K562 (cell line): ENCODE measurements around the gene ZNF562. TPM values are rescaled to one million over a fixed set of nuclear protein-coding genes. Genes with fewer than 3 reads are reported as not detected.

Experiments
- ATAC-seq: fragments of 200-7000 bp; cut with Tn5 transposase; 3 replicates; pipeline ENCODE4 v1.9.1; 2020; ENCODE audit warnings: moderate library complexity
- BruUV-seq: library from RNA; stranded (reverse); fragments of 400-500 nt; replicated peaks from 2 replicates; lab custom pipeline; 2021; lab: Mats Ljungman, UMichigan
- CTCF ChIA-PET: fragments of 300-600 bp; formaldehyde crosslinking; extraction: SDS; loops from one replicate; lab custom pipeline; 2021; ENCODE audit warnings: low intra/inter-chr PET ratio; lab: Yijun Ruan, JAX
- POLR2A ChIA-PET: fragments of 300-600, 350-650 bp; sonication (Branson Sonifier 250); formaldehyde crosslinking; extraction: SDS; loops from one replicate; lab custom pipeline; 2021; ENCODE audit warnings: antibody characterized with exemption, inconsistent platforms; lab: Yijun Ruan, JAX
- DNase-seq, 4 experiments: peaks; one replicate each; pipeline versions ENCODE4 v3.0.0 to v3.0.0-alpha.2; 2011 to 2018; ENCODE audit warnings: low spot score in 3 of 4, mixed read lengths in 3 of 4; ENCODE audit errors: extremely low read depth in 1 of 4
- FAIRE-seq: peaks from 2 replicates; lab custom pipeline; 2011; peaks lifted over from hg19 to GRCh38; lab: Jason Lieb, UNC
- H2AFZ ChIP-seq: 2 replicates; pipeline ENCODE4 v1.6.0; 2011; ENCODE audit warnings: low read depth, low read length, control low read depth, inconsistent platforms
- H3K27ac ChIP-seq: fragments of 200-600 bp; 3 replicates; pipeline ENCODE4 v1.8.0; 2011; ENCODE audit warnings: low read depth, mild to moderate bottlenecking, control low read depth, inconsistent platforms, low read length, moderate library complexity, mixed read lengths; ENCODE audit errors: extremely low read depth
- H3K27me3 ChIP-seq, 2 experiments: fragments of 300-600 bp in 1 of 2; 2 replicates in 1 of 2; 3 replicates in 1 of 2; pipeline versions ENCODE4 v1.6.0 to v1.8.0; 2011; ENCODE audit warnings: inconsistent platforms in 2 of 2, low read length in 2 of 2, mild to moderate bottlenecking in 1 of 2, mixed read lengths in 1 of 2, moderate library complexity in 1 of 2; ENCODE audit not compliant: control insufficient read depth in 2 of 2, insufficient read depth in 2 of 2
- H3K36me3 ChIP-seq: fragments of 300-600 bp; 3 replicates; pipeline ENCODE4 v1.8.0; 2011; ENCODE audit warnings: mild to moderate bottlenecking, low read length, inconsistent platforms; ENCODE audit not compliant: control insufficient read depth, insufficient read depth
- H3K4me1 ChIP-seq, 2 experiments: fragments of 200-600 bp in 1 of 2; replicated peaks in 1 of 2; 2 replicates in 1 of 2; 3 replicates in 1 of 2; pipeline versions ENCODE4 v1.5.1 to v1.8.0; 2011; ENCODE audit warnings: inconsistent platforms in 2 of 2, low read length in 2 of 2, mild to moderate bottlenecking in 1 of 2, mixed read lengths in 1 of 2, moderate library complexity in 1 of 2; ENCODE audit not compliant: control insufficient read depth in 2 of 2, insufficient read depth in 2 of 2
- H3K4me2 ChIP-seq: 2 replicates; pipeline ENCODE4 v1.6.1; 2011; ENCODE audit warnings: low read length, control low read depth, inconsistent platforms, mixed read lengths; ENCODE audit not compliant: insufficient read depth
- H3K4me3 ChIP-seq: fragments of 200-600 bp; sonication (generic), shearing (Covaris generic); 2 replicates; pipeline ENCODE4 v1.5.1; 2016; ENCODE audit warnings: control low read depth, inconsistent platforms
- H3K79me2 ChIP-seq: fragments of 200-600 bp; 3 replicates; pipeline ENCODE4 v1.8.0; 2011; ENCODE audit warnings: low read length, inconsistent platforms; ENCODE audit not compliant: control insufficient read depth, insufficient read depth
- H3K9ac ChIP-seq, 2 experiments: 2 replicates each; pipeline versions ENCODE4 v1.6.0 to v1.6.1; 2011; ENCODE audit warnings: low read depth in 2 of 2, low read length in 2 of 2, control low read depth in 1 of 2, inconsistent platforms in 1 of 2, mild to moderate bottlenecking in 1 of 2, mixed read lengths in 1 of 2; ENCODE audit not compliant: insufficient read depth in 1 of 2
- H3K9me1 ChIP-seq: one replicate; pipeline ENCODE4 v1.6.0; 2011; ENCODE audit warnings: inconsistent platforms, mild to moderate bottlenecking, low read length, moderate library complexity; ENCODE audit not compliant: control insufficient read depth, insufficient read depth
- H3K9me3 ChIP-seq: replicated peaks from 2 replicates; pipeline ENCODE4 v1.5.1; 2011; ENCODE audit warnings: low read depth, low read length, inconsistent platforms; ENCODE audit not compliant: control insufficient read depth, insufficient read depth
- H4K20me1 ChIP-seq: replicated peaks from 2 replicates; pipeline ENCODE4 v1.6.1; 2011; ENCODE audit warnings: low read length, inconsistent platforms, mixed read lengths; ENCODE audit not compliant: control insufficient read depth, insufficient read depth
- BACH1 ChIP-seq: fragments of 200-800 bp; sonication (Bioruptor generic); IDR thresholded peaks from 2 replicates; pipeline ENCODE4 v1.6.1; 2016; ENCODE audit warnings: missing genetic modification characterization, missing compliant biosample characterization
- BRD4 ChIP-seq: fragments of 200-600 bp; sonication (generic); IDR thresholded peaks from 2 replicates; pipeline ENCODE4 v1.6.1; 2017; ENCODE audit warnings: inconsistent platforms
- CBX1 ChIP-seq: sonication (generic); IDR thresholded peaks from 2 replicates; pipeline ENCODE4 v1.6.1; 2016; ENCODE audit warnings: antibody characterized with exemption, low read depth, mild to moderate bottlenecking
- CEBPB ChIP-seq: fragments of 450-650 bp; IDR thresholded peaks from 2 replicates; pipeline ENCODE4 v1.6.1; 2016; ENCODE audit warnings: missing genetic modification characterization, missing compliant biosample characterization
- DACH1 ChIP-seq: fragments of 450-650 bp; IDR thresholded peaks from 2 replicates; pipeline ENCODE4 v1.6.1; 2018; ENCODE audit not compliant: partially characterized antibody
- E2F4 ChIP-seq: sonication (generic); formaldehyde crosslinking; IDR thresholded peaks from 2 replicates; pipeline ENCODE4 v1.8.0; 2022; ENCODE audit warnings: mild to moderate bottlenecking, low read depth, missing genetic modification reagents
- HMG20B ChIP-seq: fragments of 250-450 bp; sonication (Bioruptor Pico); IDR thresholded peaks from 2 replicates; pipeline ENCODE4 v1.5.0; 2021; ENCODE audit warnings: mild to moderate bottlenecking
- MEF2A ChIP-seq: IDR thresholded peaks from 2 replicates; pipeline ENCODE4 v1.6.1; 2011; ENCODE audit warnings: low read depth, mild to moderate bottlenecking, low read length, moderate library complexity; ENCODE audit not compliant: control insufficient read depth
- MTF1 ChIP-seq: fragments of 250-450 bp; sonication (Bioruptor Pico); IDR thresholded peaks from 2 replicates; pipeline ENCODE4 v1.9.0; 2021; ENCODE audit warnings: moderate library complexity, mild to moderate bottlenecking, inconsistent platforms, borderline replicate concordance
- NFXL1 ChIP-seq: fragments of 450-650 bp; formaldehyde crosslinking; IDR thresholded peaks from 2 replicates; pipeline ENCODE4 v1.4.0; 2021; ENCODE audit warnings: mild to moderate bottlenecking
- NRF1 ChIP-seq, 2 experiments: fragments of 450-650 bp; IDR thresholded peaks in 1 of 2; conservative IDR thresholded peaks in 1 of 2; 2 replicates each; pipeline ENCODE4 v1.6.1; 2014; ENCODE audit warnings: mild to moderate bottlenecking in 2 of 2
- SMAD4 ChIP-seq: fragments of 250-450 bp; sonication (Bioruptor Pico); conservative IDR thresholded peaks from 2 replicates; pipeline ENCODE4 v1.8.0; 2021; ENCODE audit warnings: inconsistent platforms, mild to moderate bottlenecking, moderate library complexity
- TEAD2 ChIP-seq: fragments of 450-650 bp; IDR thresholded peaks from 2 replicates; pipeline ENCODE4 v1.6.1; 2016; ENCODE audit warnings: missing genetic modification characterization, control low read depth, missing compliant biosample characterization
- TRIM24 ChIP-seq, 2 experiments: fragments of 450-650 bp; IDR thresholded peaks; 2 replicates each; pipeline ENCODE4 v1.6.1; 2016
- ZBTB43 ChIP-seq: sonication (generic); formaldehyde crosslinking; IDR thresholded peaks from 2 replicates; pipeline ENCODE4 v1.8.0; 2023; ENCODE audit warnings: mild to moderate bottlenecking, missing genetic modification reagents
- ZFP36 ChIP-seq: fragments of 150-350 bp; IDR thresholded peaks from 2 replicates; pipeline ENCODE4 v1.6.1; 2018; ENCODE audit warnings: low read length, low read depth; ENCODE audit not compliant: partially characterized antibody
- ZNF23 ChIP-seq: fragments of 250-450 bp; sonication (Bioruptor Pico); IDR thresholded peaks from 2 replicates; pipeline ENCODE4 v1.4.0; 2020; ENCODE audit warnings: mild to moderate bottlenecking
- ZNF644 ChIP-seq: fragments of 200-800 bp; sonication (Bioruptor generic); IDR thresholded peaks from 2 replicates; pipeline ENCODE4 v1.6.1; 2016; ENCODE audit warnings: low read depth, missing genetic modification characterization, missing compliant biosample characterization
- ZNF780A ChIP-seq: fragments of 250-450 bp; sonication (Bioruptor Pico); IDR thresholded peaks from 2 replicates; pipeline ENCODE4 v1.5.0; 2021; ENCODE audit warnings: mild to moderate bottlenecking
- in situ Hi-C: fragments of 300-500 bp; cut with MboI; formaldehyde crosslinking; loops from 4 replicates; pipeline ENCODE4 v1.15.0; 2018; ENCODE audit warnings: inconsistent platforms, mixed read lengths
- intact Hi-C: fragments of 100-400 bp; cut with micrococcal nuclease; formaldehyde crosslinking; loops from 2 replicates; pipeline ENCODE4 v1.14.2; 2022
- polyA plus RNA-seq, 8 experiments: library from polyadenylated mRNA; depleted of rRNA in 4 of 8; stranded (reverse) in 5 of 8; unstranded in 3 of 8; fragments of >200 nt; fragmentation: Nextera tagmentation in 2 of 8; fragmentation: Illumina TruSeq in 1 of 8; extraction: Ambion mirVana in 2 of 8; extraction: Trizol in 1 of 8; gene quantifications; 2 replicates each; pipeline versions ENCODE4 v1.2.1 to v1.2.3, GENCODE V29; 2011 to 2014; ENCODE audit warnings: inconsistent platforms in 1 of 8, missing spikeins in 1 of 8
- total RNA-seq, 7 experiments: library from RNA; depleted of rRNA in 6 of 7; stranded (reverse); fragments of >200 nt in 6 of 7; fragmentation: Illumina TruSeq in 2 of 7; extraction: Trizol in 2 of 7; gene quantifications; 2 replicates each; pipeline versions ENCODE4 v1.2.1 to v1.2.3, GENCODE V29; 2011 to 2021; ENCODE audit warnings: low replicate concordance in 1 of 7

Gene ZNF562
- total and polyA plus RNA-seq, 9 of the 15 experiments (the other 6 are each of a cell fraction or from before 2014, with no cell fraction given): 11.8 to 46.9 (median 20.8) TPM

GRCh38 chr19:9620842-9621155 lies 54.1 kb downstream of the ZNF562 start (continued):
- TF ChIP-seq HMG20B (CRISPR knock-in tag): no peak
- TF ChIP-seq NRF1 (conservative IDR thresholded peaks at IDR 0.05 in 1 of 2, IDR thresholded peaks at IDR 0.05 in 1 of 2): peak in 1 of 2 experiments; percentile 49; a peak in 1 of 4 replicates
- TF ChIP-seq ZNF644: no peak
- TF ChIP-seq, all 486 proteins: peak for 10

GRCh38 chr19:9615844-9616243 lies 59.1 kb downstream of the ZNF562 start:
- Histone ChIP-seq H3K4me1 (no peaks in the 10 kb centered on the region; a peak in 2 of 5 replicates), H3K36me3 (peaks cover 83% of the 10 kb centered on the region), H3K4me2 (no peak overlapping the region), H3K27ac (no peak overlapping the region), H3K4me3 (no peak overlapping the region), H3K9me1 (no peaks in the 10 kb centered on the region)
- BruUV-seq: no TSS peak
- FAIRE-seq: no peak
- TF ChIP-seq BRD4: no peak
- no peak for TF ChIP-seq ZNF780A
- no peak for TF ChIP-seq NFXL1 (CRISPR knock-in tag)
- no peak for TF ChIP-seq SMAD4 (CRISPR knock-in tag)
- TF ChIP-seq TEAD2: no peak
- no peak for TF ChIP-seq ZNF23 (CRISPR knock-in tag)
- TF ChIP-seq BACH1 (tag): no peak
- no peak for TF ChIP-seq ZFP36
- no peak for TF ChIP-seq CEBPB (tag)
- no peak for TF ChIP-seq DACH1
- no peak for TF ChIP-seq MTF1 (CRISPR knock-in tag)
- TF ChIP-seq ZBTB43 (CRISPR knock-in tag): no peak
- TF ChIP-seq TRIM24 (IDR thresholded peaks at IDR 0.05): no peak
- no peak for TF ChIP-seq CBX1
- no peak for TF ChIP-seq MEF2A
- no peak for TF ChIP-seq E2F4 (CRISPR knock-in tag)
- TF ChIP-seq, all 486 proteins: peak for 0
- Histone ChIP-seq H3K9me3 (peaks cover 7% of the 10 kb centered on the region), H3K9ac (no peak overlapping the region), H4K20me1 (no peaks in the 10 kb centered on the region), H3K27me3 (no peaks in the 10 kb centered on the region), H2AFZ (no peak overlapping the region), H3K79me2 (peaks cover 17% of the 10 kb centered on the region)
- ChIA-PET POLR2A (interaction anchor here (0.6 kb wide), 2 partner anchors 14 to 36 kb away, joined by 3 to 4 read pairs; no protein-coding TSS in a partner anchor), CTCF (no interaction called here)
- intact Hi-C loops (no loop called here), in situ Hi-C loops (no loop called here)
- DNase-seq: no peak
- no peak for ATAC-seq
